GM21529 (cell line): ENCODE results near the gene IGSF6.
"Not testable (repeated sequence)": the region's sequence is repeated elsewhere in the genome, so short reads cannot be mapped to it uniquely, and the experiment has no call there.

Experiments used
- ATAC-seq: cut with Tn5 transposase; IDR thresholded peaks from one replicate; pipeline ENCODE4 v1.9.1; 2021; ENCODE audit not compliant: unreplicated experiment

IGSF6 gene

GRCh38 chr16:21654466-21654865, 2.1 kb upstream of the IGSF6 start:
- no peak for ATAC-seq

GRCh38 chr16:21653571-21653970, 1.2 kb upstream of the IGSF6 start:
- ATAC-seq, result no peak

- ATAC-seq, result no peak
Observed at GRCh38 chr16:21651515-21651914, 893 bp downstream of the IGSF6 start.

- ATAC-seq, result no peak
Observed at GRCh38 chr16:21650521-21650920, 1.9 kb downstream of the IGSF6 start.

- not testable (repeated sequence) for ATAC-seq
Observed at GRCh38 chr16:21649826-21650406, 2.5 kb downstream of the IGSF6 start.

- ATAC-seq, result no peak
Observed at GRCh38 chr16:21647562-21648164, 4.7 kb downstream of the IGSF6 start.

DNA sequence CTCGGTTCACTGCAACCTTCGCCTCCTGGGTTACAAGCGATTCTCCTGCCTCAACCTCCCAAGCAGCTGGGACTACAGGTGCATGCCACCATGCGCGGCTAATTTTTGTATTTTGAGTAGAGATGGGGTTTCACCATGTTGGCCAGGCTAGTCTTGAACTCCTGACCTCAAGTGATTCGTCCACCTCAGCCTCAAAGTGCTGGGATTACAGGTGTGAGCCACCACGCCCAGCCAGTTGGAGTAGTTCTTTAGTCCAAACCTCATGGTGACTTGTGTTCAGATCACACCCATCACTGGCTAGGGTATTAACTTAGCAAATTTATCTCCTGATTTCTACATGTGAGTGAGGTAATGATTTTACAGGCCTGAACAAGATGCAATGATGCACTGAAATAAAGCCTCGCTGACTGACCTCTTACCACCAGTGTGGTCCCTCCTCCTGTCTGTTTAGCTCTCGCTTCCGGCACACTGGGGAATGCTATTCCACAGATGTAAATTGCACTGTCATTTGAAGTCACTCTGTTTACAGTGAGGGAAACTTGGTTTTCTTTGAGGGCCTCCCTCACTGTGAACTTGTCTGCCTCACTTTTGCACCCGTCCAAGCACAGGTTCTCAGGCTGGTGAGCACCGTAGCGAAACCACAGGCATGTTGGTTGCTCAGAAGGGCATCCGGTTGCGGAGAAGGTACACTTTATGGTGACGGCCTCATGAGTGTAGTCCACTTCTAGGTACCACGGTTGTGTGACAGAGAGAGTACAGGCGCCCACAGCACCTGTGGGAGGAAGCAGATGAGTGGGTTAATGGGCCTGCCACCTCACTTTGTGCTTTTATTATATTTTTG, 5.5 kb downstream of the IGSF6 start:
- peak; percentile 83 for ATAC-seq

DNA sequence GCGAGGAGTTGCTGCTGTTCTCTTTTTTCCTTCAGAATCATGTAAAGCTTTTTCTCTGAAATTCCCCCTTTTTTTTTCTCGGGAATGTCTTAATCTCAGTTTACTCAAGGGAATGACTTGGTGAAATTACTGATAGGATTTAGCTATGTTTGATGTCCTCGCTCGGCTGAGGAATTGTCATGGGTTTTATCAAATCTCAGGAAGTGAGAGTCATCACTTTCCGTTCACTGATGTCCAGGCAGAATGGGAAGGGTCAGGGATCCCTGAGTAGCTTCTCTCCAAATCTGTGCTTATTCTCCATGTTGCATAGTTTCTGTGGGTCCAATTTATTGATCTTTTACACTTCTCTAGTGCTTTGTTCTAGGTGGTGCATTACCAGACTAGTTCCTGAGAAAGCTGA, 6.3 kb downstream of the IGSF6 start:
- ATAC-seq, result no peak

DNA sequence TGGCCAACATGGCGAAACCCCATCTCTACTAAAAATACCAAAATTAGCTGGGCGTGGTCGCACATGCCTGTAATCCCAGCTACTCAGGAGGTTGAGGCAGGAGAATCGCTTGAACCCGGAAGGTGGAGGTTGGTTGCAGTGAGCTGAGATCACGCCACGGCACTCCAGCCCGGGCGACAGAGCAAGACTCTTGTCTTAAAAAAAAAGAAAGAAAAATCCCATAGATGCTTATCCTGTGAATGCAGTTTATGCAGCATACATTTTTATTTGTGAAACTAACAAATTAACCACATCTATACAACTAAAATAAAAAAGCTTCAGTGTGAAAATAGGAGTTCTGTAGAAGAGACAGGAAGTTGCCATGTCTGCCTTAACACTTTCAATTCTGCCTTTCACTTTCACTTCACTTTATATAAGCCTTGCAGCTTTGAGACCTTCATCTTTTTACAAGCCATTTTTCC, 7.1 kb downstream of the IGSF6 start:
- peak; percentile 32 for ATAC-seq

- ATAC-seq, result no peak
Observed at GRCh38 chr16:21644674-21645073, 7.7 kb downstream of the IGSF6 start.

GRCh38 chr16:21643785-21644184, 8.6 kb downstream of the IGSF6 start:
- no peak for ATAC-seq

DNA sequence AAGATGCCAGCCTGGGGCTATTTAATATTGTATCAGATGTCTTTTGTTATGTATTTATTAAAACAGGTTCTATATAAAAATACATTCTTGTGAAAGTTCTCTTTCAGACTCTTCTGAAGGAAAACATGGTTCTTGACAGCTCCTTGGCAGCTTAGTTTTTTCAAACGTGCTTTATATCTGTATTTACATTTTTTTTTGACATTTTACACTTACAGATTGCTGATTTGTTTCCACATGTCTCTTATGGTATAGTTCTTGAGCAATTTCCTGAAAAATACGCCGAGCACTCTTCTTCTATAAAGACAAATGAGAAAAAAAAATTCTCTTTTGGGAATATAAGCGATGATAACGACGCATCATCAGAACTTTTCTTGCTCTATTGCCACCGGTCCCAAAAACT, 9.5 kb downstream of the IGSF6 start:
- no peak for ATAC-seq

- no peak for ATAC-seq
Observed at GRCh38 chr16:21641916-21642315, 10.5 kb downstream of the IGSF6 start.

DNA sequence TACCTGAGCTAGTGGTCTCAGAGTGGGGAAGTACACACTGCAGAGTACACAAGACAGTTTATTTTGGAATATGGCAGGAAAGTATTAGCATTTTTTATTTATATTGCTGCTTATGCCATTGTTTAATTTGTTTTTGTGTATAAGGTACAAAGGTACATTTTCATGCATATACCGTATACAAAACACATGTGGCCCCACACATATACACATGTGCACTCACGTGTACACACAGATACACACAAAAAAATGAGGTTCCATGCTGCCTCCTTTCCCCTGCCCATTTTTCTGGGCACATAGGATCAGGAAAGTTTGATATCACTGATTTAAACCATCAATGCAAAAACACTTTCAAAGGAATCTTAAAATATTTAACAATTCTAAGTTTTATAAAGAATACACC, 12.9 kb downstream of the IGSF6 start:
- ATAC-seq, result no peak

GRCh38 chr16:21638573-21638975, 13.8 kb downstream of the IGSF6 start:
- no peak for ATAC-seq

DNA sequence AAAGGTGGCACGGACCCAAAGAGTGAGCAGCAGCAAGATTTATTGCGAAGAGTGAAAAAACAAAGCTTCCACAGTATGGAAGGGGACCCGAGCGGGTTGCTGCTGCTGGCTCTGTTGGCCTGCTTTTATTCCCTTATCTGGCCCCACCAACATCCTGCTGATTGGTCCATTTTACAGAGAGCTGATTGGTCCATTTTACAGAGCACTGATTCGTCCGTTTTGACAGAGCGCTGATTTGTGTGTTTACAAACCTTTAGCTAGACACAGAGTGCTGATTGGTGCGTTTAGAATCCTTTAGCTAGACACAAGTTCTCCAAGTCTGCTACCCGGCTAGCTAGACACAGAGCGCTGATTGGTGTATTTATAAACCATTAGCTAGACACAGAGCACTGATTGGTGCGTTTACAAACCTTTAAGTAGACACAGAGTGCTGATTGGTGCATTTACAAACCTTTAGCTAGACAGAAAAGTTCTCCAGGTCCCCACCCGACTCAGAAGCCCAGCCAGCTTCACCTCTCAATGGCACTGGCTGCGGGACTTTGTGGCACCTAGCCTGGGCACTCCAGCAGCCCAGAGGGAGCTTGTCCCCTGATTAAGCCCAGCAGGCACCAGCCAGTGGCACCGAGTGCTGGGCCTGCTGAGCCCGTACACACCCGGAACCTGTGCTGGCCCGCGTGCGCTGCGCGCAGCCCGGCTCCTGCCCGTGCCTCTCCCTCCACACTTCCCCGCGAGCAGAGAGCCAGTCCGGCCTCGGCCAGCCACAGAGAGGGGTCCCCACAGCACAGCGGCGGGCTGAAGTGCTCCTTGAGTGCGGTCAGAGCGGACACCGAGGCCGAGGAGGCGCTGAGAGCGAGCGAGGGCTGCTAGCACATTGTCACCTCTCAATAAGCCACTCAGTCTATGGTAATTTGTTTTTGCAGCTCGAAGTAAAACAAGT, 15.1 kb downstream of the IGSF6 start:
- ATAC-seq, result no peak

DNA sequence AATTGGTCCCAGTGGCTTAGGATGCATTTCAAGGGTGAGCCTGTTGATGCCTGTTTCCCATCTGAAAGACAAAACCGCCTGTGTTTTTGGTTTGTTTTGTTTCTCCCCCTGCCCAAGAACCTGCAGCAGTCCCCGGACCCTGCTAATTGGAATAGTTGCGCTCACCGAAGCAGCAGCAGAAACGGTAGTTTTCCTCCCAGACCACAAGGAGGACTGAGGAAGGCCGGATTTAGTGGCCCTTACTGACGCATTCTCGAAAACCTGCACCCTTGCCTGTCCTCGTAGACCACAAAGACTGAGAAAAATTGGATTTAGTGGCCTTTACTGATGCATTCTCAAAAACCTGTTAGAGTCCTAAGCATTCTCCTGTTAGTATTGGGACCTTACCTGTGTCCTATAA, 16.7 kb downstream of the IGSF6 start:
- ATAC-seq, result not testable (repeated sequence)

DNA sequence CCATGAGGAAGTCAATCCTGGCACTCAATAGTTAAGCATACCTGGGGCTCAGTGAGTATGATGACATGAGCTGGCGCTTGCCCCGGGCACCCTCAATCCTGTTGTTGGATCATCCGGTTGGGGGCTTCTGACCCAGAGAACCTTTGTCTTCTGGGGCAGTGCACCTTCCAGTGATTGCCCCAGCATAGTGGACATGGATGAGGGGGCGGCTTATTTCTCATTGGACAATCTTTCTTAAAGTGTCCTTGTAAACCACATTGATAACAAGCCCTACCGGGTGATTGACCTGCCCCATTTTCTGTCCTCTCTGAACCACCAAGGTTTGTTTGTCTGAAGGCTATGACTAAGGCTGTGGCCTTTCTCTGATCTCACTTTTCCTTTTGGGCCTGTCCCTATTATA, 18.2 kb downstream of the IGSF6 start:
- ATAC-seq, result no peak

DNA sequence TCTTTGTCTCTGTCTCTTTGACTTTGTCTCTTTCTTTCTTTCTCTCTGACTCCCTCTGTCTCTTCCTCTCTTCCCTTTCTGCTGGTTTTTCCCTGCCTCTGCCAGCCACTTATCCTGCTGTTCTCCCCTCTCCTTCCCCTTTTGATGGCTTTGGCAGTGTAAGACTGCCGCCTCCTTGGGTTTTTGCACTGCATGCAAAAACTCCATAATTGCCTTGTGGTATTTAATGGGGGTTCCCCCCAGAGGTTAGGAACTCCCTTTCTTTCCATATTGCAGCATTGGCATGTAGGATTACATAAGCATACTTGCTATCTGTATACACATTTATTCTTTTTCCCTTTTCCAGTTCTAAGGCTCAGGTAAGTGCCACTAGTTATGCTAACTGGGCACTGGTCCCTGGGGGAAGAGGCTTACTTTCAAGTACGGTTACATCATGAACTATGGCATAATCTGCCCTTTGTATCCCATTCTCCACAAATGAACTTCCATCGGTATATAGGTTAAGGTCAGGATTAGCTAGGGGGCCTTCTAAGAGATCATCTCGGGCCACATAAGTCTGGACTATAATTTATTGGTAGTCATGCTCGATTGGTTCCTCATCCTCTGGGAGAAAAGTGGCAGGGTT, 20.3 kb downstream of the IGSF6 start:
- not testable (repeated sequence) for ATAC-seq

DNA sequence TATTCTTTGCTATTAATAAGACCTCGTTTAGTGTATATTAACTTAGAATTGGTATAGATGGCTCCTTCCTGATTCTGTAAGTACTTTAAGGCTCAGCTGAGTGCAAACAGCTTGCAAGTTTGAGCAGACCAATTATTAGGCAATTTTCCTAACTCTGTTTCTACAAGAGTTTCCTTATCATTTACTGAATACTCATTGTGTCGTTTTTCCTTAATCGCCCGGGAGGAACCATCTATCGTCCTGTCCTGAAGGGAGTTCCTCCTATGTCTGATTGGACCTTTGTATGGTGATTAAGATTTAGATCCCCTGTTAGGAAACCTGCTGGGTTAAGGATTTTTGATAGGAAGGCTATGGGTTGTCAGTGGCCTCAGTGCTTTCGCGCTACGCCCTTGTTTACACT, 21.0 kb downstream of the IGSF6 start:
- ATAC-seq, result not testable (repeated sequence)

GRCh38 chr16:21630866-21631265, 21.5 kb downstream of the IGSF6 start:
- not testable (repeated sequence) for ATAC-seq
